Omental fat pad (tissue), 4 donors: ENCODE data around the gene CMIP. TPM values are rescaled to one million over a fixed set of nuclear protein-coding genes. Genes with fewer than 3 reads are reported as not detected.

ENCODE experiments used
- ATAC-seq: fragments of 150-250 bp; one replicate; pipeline ENCODE4 v1.9.1; 2016; ENCODE audit warnings: mild to moderate bottlenecking, moderate library complexity; ENCODE audit not compliant: low FRiP score
- DNase-seq: peaks from one replicate; pipeline ENCODE4 v3.0.0-alpha.2; 2019; ENCODE audit warnings: low spot score
- total RNA-seq, 4 donors: library from RNA; depleted of rRNA; stranded (reverse); fragments of >200 nt; gene quantifications; one replicate each; pipeline ENCODE4 v1.1.0, GENCODE V29; 2016
- TF ChIP-seq, protein P1 (sequence below), 3 donors: fragments of 450-650 bp; IDR thresholded peaks; one replicate each; pipeline ENCODE4 v1.5.1; 2016 to 2017; ENCODE audit warnings: antibody characterized with exemption in 3 of 3, mild to moderate bottlenecking in 3 of 3, moderate library complexity in 2 of 3

Gene CMIP
- total RNA-seq, 4 donors from 2014 or later = 15.8 to 52.8 (median 32.0) TPM

DNA sequence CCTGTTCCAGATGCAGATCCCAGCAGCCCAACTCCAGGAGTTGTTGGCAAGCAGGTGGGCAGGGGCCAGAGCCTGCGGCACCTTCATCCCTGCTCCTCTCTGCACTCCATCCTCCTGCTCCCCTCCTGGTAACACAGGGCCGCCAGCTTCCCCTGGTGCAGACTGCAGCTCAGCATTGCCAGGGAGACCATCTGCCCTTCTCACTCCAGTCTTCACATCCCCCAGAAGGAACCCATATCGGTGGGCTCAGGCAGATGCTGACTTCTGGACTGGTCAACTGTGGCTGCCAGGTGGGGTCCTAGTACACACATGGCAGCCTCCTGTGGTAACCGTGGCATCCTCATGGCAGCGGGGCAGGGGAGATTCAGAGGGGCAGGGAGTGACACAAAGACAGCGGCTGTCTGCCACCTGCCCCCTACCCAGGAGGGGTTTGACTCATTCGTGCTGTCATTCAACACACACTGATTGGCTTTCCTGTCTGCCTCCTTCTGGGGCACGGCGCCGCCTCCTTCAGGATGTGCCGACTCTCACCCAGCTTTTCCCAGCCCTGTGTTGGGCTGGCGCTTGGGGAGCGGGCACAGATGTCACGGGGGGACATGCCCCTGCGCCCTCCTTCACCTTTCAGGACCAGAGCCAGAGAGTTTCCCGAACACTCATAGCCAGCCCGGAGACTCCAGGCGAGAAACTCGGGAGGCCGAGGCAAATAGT is 120.9 kb downstream of the CMIP start:
- DNase-seq = no peak
- ATAC-seq = no peak
- TF ChIP-seq, protein P1, sequence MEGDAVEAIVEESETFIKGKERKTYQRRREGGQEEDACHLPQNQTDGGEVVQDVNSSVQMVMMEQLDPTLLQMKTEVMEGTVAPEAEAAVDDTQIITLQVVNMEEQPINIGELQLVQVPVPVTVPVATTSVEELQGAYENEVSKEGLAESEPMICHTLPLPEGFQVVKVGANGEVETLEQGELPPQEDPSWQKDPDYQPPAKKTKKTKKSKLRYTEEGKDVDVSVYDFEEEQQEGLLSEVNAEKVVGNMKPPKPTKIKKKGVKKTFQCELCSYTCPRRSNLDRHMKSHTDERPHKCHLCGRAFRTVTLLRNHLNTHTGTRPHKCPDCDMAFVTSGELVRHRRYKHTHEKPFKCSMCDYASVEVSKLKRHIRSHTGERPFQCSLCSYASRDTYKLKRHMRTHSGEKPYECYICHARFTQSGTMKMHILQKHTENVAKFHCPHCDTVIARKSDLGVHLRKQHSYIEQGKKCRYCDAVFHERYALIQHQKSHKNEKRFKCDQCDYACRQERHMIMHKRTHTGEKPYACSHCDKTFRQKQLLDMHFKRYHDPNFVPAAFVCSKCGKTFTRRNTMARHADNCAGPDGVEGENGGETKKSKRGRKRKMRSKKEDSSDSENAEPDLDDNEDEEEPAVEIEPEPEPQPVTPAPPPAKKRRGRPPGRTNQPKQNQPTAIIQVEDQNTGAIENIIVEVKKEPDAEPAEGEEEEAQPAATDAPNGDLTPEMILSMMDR (IDR thresholded peaks at IDR 0.05) = no peak

DNA sequence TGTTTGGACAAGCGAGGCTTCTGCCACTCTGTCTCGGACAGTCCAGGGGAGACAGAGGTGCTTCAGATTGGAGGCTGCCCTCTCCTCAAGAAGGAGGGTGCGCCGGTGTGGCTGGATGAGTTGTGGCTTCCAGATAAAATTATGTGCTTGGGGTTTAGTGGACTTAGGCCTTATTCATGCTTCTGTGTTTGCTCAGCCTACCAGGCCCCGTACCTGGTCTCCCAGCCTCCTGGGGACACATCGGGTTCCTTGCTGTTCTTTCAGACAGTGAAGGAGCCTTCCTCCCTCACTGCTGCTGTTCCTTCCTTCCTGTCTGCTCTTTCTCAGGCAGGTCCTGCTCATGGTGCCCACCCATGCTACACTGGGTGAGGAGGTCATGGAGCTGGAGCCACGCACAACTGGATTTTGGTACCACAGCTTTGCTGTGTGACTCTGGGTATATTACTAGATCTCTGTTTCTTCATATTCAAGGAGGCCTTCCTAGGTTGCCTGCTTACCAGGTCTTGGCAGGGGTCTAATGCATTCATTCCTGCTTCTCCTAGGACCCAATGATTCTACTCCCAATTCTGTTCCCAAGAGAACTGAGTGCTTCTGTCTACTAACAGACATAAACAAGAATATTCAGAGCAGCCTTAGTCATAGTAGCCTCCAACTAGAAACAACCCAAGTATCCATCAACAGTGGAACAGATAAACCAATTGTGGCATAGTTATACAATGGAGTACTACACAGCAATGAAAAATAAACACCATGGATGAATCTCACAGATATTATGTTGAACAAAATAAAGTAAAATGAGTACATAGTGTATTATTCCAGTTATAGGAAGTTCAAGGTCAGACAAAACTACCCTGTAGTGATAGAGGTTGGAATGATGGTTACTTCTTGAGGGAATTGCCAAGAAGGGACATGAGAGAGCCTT is 121.7 kb downstream of the CMIP start:
- ATAC-seq (no peak), DNase-seq (no peak)
- TF ChIP-seq, protein P1 (IDR thresholded peaks at IDR 0.05) = no peak

DNA sequence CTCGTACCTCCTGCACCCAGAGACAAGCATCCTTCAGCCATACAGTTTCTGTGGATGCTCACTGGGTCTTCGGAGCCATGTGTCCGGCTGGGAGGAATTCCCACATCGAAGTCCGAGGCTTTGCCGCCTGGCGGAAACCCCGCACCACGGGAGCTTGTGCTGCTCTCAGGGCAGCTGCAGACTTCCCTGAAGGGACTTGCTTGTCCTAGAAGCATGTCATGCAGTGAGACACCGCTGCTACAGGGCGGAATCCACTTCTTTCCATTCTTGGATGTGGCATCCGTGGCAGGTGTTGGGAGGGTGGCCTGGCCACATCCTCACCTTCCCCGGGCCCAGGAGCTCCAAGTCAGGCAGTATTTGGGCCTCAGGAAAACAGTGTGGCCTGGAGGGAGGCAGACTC is 122.5 kb downstream of the CMIP start:
- ATAC-seq (no peak), DNase-seq (no peak)
- TF ChIP-seq, protein P1 (IDR thresholded peaks at IDR 0.05) = no peak

DNA sequence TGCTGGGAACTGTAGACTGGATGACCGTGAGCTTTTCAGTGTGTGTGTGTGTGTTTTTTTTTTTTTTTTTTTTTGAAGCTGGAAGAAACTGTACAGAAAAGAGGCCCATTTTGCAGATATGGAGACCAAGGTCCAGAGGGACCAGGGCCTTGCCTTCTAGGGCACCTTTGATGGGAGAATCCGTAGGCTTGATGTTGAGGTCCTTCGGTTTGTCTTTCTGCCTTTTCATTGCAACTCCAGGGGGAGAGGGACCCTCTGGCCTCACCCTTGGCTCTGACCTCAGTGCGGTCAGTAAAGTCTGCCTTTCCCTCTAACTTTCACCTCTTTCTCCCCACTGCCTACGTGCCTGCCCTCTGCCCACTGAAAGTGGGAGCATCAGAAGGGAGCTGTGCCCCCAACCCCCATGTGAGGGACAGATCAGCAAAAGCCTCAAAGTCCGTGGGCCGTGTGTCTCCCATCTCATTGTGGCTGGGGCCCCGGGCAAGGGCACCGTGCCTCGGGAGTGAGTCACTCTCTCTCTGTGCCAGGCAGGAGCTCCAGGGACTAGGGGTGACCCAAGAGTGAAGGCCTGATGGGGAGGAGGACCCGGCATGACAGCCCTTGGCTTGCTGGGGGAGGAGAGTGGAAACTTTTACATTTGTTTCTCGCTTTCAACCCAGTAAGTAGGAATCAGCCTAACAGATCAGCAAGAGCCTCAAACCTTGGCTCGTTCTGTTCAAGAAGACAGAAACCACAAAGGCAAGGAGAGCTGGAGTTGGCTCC is 123.6 kb downstream of the CMIP start:
- DNase-seq (no peak), ATAC-seq (peak; percentile 73)
- TF ChIP-seq, protein P1 (IDR thresholded peaks at IDR 0.05) = no peak

DNA sequence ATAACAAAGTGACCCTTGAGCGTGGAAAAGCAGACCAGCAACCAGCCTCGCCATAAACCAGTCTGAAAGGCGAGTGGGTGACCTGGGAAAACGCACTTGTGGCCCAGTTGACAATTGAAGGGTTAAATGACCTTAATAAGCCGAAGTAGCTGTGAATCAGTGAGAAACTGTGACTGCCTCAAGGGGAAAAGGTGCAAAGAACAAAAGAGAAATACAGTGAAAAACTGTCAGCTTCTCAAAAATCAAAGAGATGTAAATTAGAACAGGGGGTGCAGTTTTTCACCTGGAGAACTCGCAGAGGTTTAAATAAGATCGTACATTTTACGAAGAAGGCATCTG is 124.1 kb downstream of the CMIP start:
- TF ChIP-seq, protein P1 (IDR thresholded peaks at IDR 0.05) = no peak
- no peak for DNase-seq
- ATAC-seq = no peak

DNA sequence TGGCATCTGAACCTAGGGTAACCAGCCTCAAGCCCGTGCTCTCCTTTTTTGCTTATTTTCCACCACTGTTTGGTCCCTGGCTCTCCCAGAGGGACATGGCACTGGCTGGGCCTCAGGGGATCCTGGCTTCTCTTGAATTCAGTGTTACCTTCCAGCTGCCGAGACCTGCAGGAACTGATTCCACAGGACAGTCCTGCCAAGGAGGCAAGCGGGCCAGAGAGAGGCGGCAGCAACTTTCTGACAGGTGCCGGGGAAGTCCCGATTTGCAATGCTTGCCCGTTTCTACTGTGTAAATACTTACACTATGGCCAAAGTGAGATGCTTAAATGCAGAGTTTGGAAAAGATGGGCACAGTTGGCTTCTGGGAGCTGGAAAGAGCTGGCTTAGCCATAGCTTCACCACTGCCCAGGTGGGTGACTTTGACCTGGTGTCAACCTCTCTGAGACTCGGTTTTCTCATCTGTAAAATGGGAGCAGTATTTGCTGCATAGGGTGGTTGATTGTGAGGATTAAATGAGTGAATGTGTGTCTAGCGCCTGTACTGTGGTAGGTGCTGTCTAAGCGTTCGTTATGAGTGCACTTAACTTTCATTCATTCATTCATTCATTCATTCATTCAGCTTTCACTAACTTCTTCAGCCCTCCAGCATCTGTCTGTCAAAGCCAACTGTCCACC is 124.9 kb downstream of the CMIP start:
- TF ChIP-seq, protein P1 (IDR thresholded peaks at IDR 0.05) = no peak
- ATAC-seq (no peak), DNase-seq (no peak)
